Body of pancreas (tissue), 4 donors: ENCODE results near the gene PARP8. TPM values are rescaled to one million over a fixed set of nuclear protein-coding genes. Genes with fewer than 3 reads are reported as not detected.

Experiments
- ATAC-seq: fragments of 150-250 bp; one replicate; pipeline ENCODE4 v1.9.1; 2016
- DNase-seq, 4 donors: peaks; one replicate each; pipeline ENCODE4 v3.0.0-alpha.2; 2019
- H3K27ac ChIP-seq, 4 donors: fragments of 200-600 bp; sonication (generic); 1 replicate in 3 of 4; 2 replicates in 1 of 4; pipeline versions ENCODE4 v1.5.1 to v1.6.1; 2016 to 2019; ENCODE audit warnings: mild to moderate bottlenecking in 1 of 4, mixed read lengths in 1 of 4, moderate library complexity in 1 of 4
- H3K27me3 ChIP-seq, 2 donors: fragments of 200-600 bp; sonication (generic); one replicate each; pipeline ENCODE4 v1.6.0; 2016; ENCODE audit warnings: mild to moderate bottlenecking in 1 of 2
- H3K36me3 ChIP-seq, 2 donors: fragments of 200-600 bp; sonication (generic); replicated peaks in 1 of 2; 2 replicates each; pipeline ENCODE4 v1.5.1; 2016; ENCODE audit warnings: low read depth in 2 of 2; ENCODE audit not compliant: insufficient read depth in 1 of 2
- H3K4me1 ChIP-seq: fragments of 200-600 bp; sonication (generic); one replicate; pipeline ENCODE4 v1.6.0; 2016
- H3K4me3 ChIP-seq, 2 donors: fragments of 200-600 bp; sonication (generic); 1 replicate in 1 of 2; 2 replicates in 1 of 2; pipeline ENCODE4 v1.5.1; 2016 to 2019
- H3K9me3 ChIP-seq, 3 donors: fragments of 200-600 bp; sonication (generic); 1 replicate in 2 of 3; 2 replicates in 1 of 3; pipeline ENCODE4 v1.5.1; 2016
- POLR2A ChIP-seq, 3 donors: fragments of 450-650 bp; IDR thresholded peaks; one replicate each; pipeline ENCODE4 v1.6.1; 2016; ENCODE audit warnings: antibody characterized with exemption in 3 of 3, mild to moderate bottlenecking in 2 of 3
- WGBS, 2 donors: methylation state at CpG; one replicate each; pipeline ENCODE4 v1.1.5; 2017; 5-methylcytosine and 5-hydroxymethylcytosine counted together
- intact Hi-C: fragments of 100-400 bp; cut with DNase I; formaldehyde crosslinking; loops from one replicate; pipeline ENCODE4 v1.15.1; 2023
- total RNA-seq, 2 donors: library from RNA; depleted of rRNA; stranded (reverse); fragments of >200 nt; gene quantifications; one replicate each; pipeline ENCODE4 v1.1.0, GENCODE V29; 2016
- TF ChIP-seq, protein P1 (sequence below), 7 experiments: fragments of 450-650 bp in 4 of 7; fragments of 200-600 bp in 3 of 7; sonication (generic) in 3 of 7; IDR thresholded peaks; one replicate each; pipeline ENCODE4 v1.5.1; 2016 to 2019; ENCODE audit warnings: antibody characterized with exemption in 7 of 7

The PARP8 gene
- total RNA-seq, 2 donors from 2014 or later = 13.5 to 17.9 TPM

DNA sequence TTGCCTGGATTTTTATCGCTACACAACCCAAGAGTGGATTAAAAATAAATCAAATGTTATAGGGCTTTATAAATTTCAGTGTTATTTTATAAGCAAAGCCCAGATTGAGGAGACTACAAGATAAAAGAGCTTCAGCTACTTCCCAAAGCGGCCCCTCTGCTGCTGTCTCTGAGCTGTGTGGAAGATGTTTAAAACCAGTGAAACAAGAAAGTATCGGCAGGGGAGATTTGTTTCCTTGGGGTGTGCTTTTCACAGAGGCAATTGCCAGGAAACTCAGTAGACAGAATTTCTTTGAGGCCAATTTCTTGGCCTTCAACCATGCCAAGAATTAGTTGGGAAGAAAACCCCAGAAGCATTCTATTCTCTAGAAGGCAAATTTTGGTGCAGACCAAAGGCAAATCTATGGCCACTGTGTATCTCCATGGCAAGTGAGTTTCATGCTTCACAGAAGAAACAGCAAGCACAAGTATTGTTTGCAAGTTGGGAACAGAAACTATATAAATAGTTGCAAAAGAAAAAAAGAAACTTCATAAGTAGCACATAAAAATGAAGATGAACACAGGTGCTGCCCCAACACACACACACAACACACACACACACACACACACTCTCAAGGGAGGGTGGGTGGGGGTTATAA is 197.2 kb downstream of the PARP8 start:
- DNase-seq (no peak), ATAC-seq (no peak)
- Histone ChIP-seq H3K4me1 (no peaks in the 10 kb centered on the region), H3K27me3 (no peaks in the 10 kb centered on the region), H3K9me3 (no peaks in the 10 kb centered on the region), H3K4me3 (no peak overlapping the region), H3K27ac (no peak overlapping the region), H3K36me3 (no peaks in the 10 kb centered on the region)
- WGBS, 2 donors = 85 to 96% methylated on average over 3 of the region's 3 CpGs
- TF ChIP-seq POLR2A (IDR thresholded peaks at IDR 0.05) = no peak
- TF ChIP-seq, protein P1, sequence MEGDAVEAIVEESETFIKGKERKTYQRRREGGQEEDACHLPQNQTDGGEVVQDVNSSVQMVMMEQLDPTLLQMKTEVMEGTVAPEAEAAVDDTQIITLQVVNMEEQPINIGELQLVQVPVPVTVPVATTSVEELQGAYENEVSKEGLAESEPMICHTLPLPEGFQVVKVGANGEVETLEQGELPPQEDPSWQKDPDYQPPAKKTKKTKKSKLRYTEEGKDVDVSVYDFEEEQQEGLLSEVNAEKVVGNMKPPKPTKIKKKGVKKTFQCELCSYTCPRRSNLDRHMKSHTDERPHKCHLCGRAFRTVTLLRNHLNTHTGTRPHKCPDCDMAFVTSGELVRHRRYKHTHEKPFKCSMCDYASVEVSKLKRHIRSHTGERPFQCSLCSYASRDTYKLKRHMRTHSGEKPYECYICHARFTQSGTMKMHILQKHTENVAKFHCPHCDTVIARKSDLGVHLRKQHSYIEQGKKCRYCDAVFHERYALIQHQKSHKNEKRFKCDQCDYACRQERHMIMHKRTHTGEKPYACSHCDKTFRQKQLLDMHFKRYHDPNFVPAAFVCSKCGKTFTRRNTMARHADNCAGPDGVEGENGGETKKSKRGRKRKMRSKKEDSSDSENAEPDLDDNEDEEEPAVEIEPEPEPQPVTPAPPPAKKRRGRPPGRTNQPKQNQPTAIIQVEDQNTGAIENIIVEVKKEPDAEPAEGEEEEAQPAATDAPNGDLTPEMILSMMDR (IDR thresholded peaks at IDR 0.05) = no peak
- intact Hi-C loops = no loop called here

DNA sequence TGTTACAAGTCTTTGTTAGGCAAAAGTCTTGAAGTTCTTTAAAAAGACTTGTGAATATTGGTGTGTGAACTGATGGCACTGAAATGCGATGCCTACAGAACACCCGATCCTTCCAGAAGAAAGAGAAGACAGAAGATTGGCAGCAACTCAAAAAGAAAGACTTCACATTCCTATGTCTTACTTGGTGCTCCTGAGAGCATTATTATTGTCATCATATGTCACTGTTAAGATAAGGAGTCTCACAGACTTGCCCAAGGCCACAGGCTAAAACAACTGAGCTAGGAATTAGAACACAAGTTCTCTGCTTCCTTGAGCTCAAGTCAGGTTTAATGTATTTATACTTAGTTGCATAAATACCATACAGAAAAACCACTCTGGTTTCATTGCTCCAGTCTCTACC is 198.0 kb downstream of the PARP8 start:
- ATAC-seq = no peak
- no peak for DNase-seq
- TF ChIP-seq POLR2A (IDR thresholded peaks at IDR 0.05) = no peak
- TF ChIP-seq, protein P1 (IDR thresholded peaks at IDR 0.05) = no peak
- Histone ChIP-seq H3K9me3 (no peaks in the 10 kb centered on the region), H3K4me1 (no peaks in the 10 kb centered on the region), H3K4me3 (no peak overlapping the region), H3K27me3 (no peaks in the 10 kb centered on the region), H3K27ac (no peak overlapping the region), H3K36me3 (no peaks in the 10 kb centered on the region)
- intact Hi-C loops = no loop called here
- 8 to 41% methylated on average over 2 of the region's 2 CpGs for WGBS, 2 donors

DNA sequence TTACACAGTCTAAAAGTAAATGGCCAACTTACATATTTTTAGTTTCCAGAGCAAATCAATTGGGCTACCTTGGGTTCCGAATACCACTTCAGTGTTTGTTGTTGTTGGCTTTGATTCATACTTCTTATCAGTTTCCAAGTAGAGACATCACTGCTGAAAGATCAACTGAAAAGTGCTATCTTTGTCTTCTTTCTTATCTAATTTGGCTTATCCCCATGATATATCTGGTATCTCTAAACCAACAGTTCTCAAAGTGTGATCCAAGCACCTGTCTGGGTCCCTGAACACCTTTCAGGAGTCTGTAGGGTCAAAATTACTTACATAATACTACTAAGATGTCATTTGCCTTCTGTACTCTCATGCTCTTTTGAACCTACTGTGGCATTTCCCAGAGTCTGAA is 200.0 kb downstream of the PARP8 start:
- TF ChIP-seq POLR2A (IDR thresholded peaks at IDR 0.05) = no peak
- TF ChIP-seq, protein P1 (IDR thresholded peaks at IDR 0.05) = no peak
- H3K4me3 ChIP-seq = no peak overlapping the region
- no peak for DNase-seq
- no peaks in the 10 kb centered on the region for H3K36me3 ChIP-seq
- H3K27ac ChIP-seq = no peak overlapping the region
- WGBS, 2 donors = 29 to 32% methylated on average over 1 of the region's 1 CpG
- H3K4me1 ChIP-seq = no peaks in the 10 kb centered on the region
- ATAC-seq = no peak
- intact Hi-C loops = no loop called here
- H3K9me3 ChIP-seq = no peaks in the 10 kb centered on the region
- H3K27me3 ChIP-seq = no peaks in the 10 kb centered on the region

- H3K4me3 ChIP-seq = no peak overlapping the region
- H3K9me3 ChIP-seq = no peaks in the 10 kb centered on the region
- H3K27ac ChIP-seq = no peak overlapping the region
- TF ChIP-seq, protein P1 (IDR thresholded peaks at IDR 0.05) = no peak
- TF ChIP-seq POLR2A (IDR thresholded peaks at IDR 0.05) = no peak
- ATAC-seq (no peak), DNase-seq (no peak)
- H3K4me1 ChIP-seq = no peaks in the 10 kb centered on the region
- no peaks in the 10 kb centered on the region for H3K36me3 ChIP-seq
- H3K27me3 ChIP-seq = no peaks in the 10 kb centered on the region
- intact Hi-C loops = no loop called here
- 83 to 85% methylated on average over 3 of the region's 3 CpGs for WGBS, 2 donors
These were observed 200.7 kb downstream of the PARP8 start for GRCh38 chr5:50867140-50867539.

- no peak for TF ChIP-seq POLR2A (IDR thresholded peaks at IDR 0.05)
- TF ChIP-seq, protein P1 (IDR thresholded peaks at IDR 0.05) = no peak
- intact Hi-C loops = no loop called here
- Histone ChIP-seq H3K4me3 (no peak overlapping the region), H3K36me3 (no peaks in the 10 kb centered on the region), H3K4me1 (no peaks in the 10 kb centered on the region), H3K27ac (no peak overlapping the region), H3K9me3 (no peaks in the 10 kb centered on the region), H3K27me3 (no peaks in the 10 kb centered on the region)
- 29 to 66% methylated on average over 2 of the region's 2 CpGs for WGBS, 2 donors
- ATAC-seq (no peak), DNase-seq (no peak)
These were observed 207.3 kb downstream of the PARP8 start for GRCh38 chr5:50873595-50874277.
